ENCODE measurements around the gene BMX. TPM values are rescaled to one million over a fixed set of nuclear protein-coding genes. Genes with fewer than 3 reads are reported as not detected.

The BMX gene
- not detected in 2 replicates for total RNA-seq (2014; rRNA removed; shearing (Covaris generic))

DNA sequence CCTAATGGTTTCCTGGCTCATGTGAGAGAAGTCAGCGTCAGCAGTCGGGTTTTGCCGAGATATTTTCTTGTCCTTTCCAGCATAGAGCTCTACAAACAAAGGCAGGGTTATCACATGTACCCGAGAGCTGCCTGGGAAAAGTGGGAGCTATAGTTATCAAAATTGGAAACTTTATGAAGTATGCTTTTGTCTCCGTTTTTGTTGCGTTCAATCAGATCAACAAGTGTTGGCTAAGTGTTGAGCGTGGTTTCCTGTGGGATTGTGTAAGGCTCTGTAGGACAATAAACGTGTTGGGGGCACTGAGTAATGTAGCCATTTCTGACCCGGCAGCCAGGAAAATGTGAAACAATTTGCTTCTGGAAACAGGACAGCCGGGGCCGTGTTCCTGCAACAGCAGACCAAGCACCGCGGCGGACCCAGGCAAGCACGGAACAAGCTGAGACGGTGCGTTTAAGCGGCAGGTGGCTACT lies at the start of gene BMX:
Gene BMX, plus strand, starts transcription at position 311 of the 470 bp plus-strand sequence. CDS start 7,547 bp downstream, outside the sequence.
- DNase-seq (ENCODE audit: low spot score), result no peak
- in situ Hi-C loops (cut with HindIII; ENCODE audit: low sequenced_read_pairs), result no loop called here

DNA sequence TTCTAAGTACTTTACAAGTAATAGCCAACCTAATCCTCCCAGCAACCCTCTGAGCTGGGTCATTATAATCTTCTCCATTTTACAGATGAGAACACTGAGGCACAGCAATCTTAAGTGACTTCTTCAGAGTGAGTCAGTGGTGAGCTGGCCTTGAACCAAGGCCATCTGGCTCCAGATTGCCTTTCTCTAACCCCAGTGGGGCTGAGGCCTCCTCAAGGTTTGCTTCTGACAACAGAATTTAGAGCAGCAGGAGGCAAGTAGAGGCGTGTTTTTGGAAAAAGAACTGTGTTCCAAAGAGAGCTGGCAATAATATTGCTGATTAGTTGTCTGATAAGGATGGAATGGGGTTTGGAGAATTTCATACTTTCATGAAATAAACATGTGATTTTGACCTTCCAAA lies 48.7 kb upstream of the BMX start:
- in situ Hi-C loops (cut with HindIII; ENCODE audit: low sequenced_read_pairs), result no loop called here
- DNase-seq (ENCODE audit: low spot score), result no peak

DNA sequence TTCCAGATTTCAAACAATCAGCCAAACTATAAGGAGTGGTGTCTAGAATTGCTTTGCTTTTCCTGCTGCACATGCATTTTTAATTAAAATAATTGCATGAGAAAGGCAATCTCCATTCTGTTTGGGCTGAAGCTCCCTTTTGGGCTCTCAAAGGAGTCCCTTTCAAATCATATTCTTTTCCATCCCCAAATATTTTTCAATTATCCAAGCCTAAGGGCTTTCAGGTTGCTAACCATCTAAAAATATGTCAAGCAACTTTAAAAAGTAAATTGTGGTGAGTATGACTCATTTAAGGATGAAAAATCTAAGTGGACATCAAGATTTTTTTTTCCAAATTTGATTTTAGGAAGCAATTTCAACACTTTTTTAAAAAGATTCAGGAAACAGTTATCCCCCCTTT lies 35.9 kb upstream of the BMX start:
- in situ Hi-C loops (cut with HindIII; ENCODE audit: low sequenced_read_pairs), result no loop called here
- DNase-seq (ENCODE audit: low spot score), result no peak

DNA sequence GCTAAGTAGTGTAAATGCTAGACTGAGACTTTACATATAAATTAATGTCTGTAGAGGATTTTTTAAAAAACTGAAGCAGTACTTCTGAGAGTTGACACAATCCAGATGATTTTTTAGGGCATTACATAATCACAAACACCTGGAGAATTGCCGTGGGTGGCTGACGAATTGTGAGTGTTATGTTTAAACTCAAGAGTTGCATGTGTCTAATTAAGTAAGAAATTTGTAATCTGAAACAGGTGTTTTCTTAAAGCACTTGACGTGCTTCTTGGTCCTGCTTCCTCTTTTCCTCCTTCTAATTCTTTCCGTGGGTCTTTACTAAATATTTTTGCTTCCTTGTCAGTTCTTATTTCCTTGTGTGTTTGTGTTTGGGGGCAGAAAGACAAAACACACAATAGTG lies 35.3 kb upstream of the BMX start:
- no peak for DNase-seq (ENCODE audit: low spot score)
- in situ Hi-C loops (cut with HindIII; ENCODE audit: low sequenced_read_pairs), result no loop called here

DNA sequence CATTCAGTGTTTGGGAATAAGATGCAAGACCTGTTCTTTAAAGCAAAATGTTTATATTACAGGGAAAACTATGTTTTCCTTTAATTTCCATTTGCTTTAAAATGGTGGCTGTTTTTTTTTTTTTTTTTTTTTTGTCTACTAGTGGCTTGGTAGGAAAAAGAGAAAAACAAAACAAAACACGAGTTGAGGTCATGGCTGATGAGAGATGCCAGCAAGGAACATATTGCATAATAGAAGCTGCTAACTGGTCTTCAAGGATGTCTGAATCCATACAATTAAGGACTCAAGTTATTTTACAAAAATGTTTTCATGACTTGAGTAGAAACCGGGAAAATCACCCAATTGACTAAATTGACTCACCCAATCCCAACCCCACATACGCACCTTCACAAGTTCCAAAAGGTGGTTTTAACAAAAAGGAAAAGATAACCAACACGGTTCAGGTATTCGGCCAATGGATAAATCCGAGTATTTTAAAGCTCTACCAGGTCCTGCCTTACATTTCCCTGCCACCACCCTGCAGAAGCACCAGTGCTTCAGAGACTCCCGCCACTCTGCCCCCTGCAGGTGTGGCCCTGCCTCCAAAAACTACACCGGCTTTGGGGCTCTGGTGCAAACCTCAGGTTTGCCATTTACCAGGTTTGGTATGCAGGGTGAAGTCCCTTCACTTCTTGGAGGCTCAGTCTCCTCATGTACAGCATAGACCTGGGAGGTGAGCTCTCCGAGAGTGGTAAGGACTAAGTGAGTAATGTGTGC lies 34.5 kb upstream of the BMX start:
- in situ Hi-C loops (cut with HindIII; ENCODE audit: low sequenced_read_pairs), result no loop called here
- no peak for DNase-seq (ENCODE audit: low spot score)

DNA sequence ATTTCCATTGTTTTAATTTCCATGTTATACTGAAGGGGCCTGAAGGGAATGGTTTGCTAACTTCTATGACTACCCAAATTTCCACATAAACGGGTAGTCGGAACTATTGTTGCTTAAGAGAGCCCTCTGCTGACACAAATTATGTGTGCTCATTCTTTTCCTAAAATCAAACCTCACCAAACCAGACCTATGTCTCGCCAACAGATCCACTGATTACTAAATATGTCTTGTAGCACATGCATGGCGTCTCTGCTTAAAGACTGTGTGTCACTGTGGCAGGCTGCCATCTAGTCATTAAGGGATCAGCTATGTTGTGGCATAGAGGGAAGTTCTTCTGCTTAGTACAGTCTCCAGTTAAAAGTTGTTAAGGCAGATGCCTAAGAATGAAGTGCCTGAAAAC lies 32.6 kb upstream of the BMX start:
- DNase-seq (ENCODE audit: low spot score), result peak; percentile 33
- in situ Hi-C loops (cut with HindIII; ENCODE audit: low sequenced_read_pairs), result no loop called here

DNA sequence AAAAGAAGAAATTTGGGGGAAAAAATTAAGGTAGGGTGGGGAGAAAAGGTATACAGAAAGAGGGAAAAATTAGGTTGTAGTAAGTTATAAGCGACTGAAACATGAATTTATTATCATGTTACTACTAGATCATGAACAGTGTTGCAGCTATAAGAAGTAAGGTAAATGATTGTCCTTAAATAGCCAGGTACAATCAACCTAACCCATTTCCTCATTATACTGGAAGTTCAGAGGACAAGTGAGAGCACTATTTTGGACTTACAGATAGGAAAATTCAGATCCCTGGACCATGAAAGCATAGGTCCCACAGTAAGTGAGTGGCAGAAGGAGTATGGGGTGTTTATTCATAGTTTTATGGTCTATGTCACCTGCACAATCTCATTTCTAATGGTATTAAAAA lies 31.0 kb upstream of the BMX start:
- DNase-seq (ENCODE audit: low spot score), result no peak
- in situ Hi-C loops (cut with HindIII; ENCODE audit: low sequenced_read_pairs), result no loop called here

DNA sequence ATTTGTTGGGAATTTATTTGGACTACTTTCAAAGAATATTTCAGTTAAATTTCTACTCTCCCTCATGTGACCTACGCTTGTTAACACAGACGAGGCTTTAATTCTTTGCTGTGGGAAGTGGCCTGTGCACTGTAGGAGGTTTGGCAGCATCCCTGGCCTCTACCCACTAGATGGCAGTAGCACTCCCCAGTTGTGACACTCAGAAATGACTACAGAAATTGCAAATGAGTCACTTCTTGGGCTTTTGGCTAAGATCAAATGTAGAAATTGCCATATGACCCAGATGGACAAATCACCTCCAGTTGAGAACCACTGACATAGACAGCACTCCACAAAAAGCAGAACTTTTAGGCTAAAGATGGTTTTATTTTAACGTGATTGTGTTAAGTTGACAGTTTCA lies 29.6 kb upstream of the BMX start:
- peak; percentile 61 for DNase-seq (ENCODE audit: low spot score)
- in situ Hi-C loops (cut with HindIII; ENCODE audit: low sequenced_read_pairs), result no loop called here

DNA sequence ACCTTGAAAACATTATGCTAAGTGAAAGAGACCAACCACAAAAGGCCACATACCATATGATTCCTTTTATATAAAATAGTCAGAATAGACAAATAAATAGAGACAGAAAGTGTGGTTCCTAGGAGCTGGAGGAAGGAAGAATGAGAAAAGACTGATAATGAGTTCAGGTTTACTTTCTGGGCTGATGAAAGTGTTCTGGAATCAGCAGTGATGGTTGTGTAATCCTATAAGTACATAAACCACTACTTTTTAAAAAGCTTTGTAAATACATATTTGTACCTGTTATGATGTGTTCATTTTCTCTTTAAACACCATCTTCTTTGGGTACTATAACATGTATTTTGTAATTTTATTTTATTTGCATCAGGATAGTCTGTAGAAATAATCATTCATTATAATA lies 28.1 kb upstream of the BMX start:
- DNase-seq (ENCODE audit: low spot score), result no peak
- in situ Hi-C loops (cut with HindIII; ENCODE audit: low sequenced_read_pairs), result no loop called here

DNA sequence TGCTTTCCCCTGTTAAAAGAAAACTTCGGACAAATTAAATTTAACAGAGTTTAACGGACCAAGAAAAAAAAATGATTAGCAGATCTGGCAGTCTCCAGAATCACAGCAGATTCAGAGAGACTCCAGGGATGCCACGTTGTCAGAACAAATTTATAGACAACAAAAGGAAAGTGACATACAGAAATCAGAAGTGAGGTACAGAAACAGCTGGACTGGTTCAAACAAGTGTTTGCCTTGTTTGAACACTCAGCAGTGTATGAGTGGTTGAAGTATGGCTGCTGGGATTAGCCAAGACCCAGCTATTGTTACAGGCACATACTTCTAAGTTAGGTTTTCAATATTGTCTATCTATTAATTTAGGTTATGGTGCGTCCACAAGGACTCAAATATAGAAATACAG lies 26.6 kb upstream of the BMX start:
- no peak for DNase-seq (ENCODE audit: low spot score)
- in situ Hi-C loops (cut with HindIII; ENCODE audit: low sequenced_read_pairs), result no loop called here

DNA sequence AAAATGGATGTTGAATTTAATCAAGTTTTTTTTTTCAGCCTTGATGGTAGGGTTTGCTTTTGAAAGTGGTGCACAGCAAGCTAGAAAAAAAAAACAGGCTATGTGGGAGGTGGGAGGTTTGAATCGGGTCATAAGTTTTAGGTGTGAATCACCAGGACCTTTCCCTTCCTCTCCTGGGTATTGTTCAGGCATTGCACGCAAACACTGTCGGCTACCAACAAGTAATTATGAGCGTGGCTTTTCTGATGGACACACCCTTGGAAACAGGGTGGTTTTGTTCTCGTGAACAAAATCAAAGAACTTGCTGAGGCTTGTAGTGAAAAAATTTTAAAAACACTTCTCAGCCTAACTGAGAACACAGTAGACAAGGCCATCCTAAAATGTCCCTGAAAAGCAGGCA lies 25.6 kb upstream of the BMX start:
- DNase-seq (ENCODE audit: low spot score), result no peak
- in situ Hi-C loops (cut with HindIII; ENCODE audit: low sequenced_read_pairs), result no loop called here

DNA sequence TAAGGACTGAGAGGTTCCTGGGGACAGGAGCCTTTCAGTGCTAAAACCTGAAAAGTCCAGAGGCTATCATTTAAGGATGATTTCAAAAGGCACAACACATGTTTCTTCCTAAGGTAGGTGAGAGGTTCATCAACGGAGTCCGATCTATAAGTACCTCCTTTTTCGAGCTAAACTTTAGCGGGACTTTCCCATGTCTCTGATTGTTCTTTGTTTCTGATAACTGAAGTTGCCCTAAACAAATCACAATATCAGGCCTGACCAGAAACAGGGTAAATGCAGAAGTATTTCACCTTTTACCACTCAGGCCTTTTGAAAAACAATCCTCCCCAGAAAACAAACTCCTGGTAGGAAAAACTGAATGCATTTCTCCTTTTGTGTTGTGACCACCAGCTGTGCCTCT lies 25.1 kb upstream of the BMX start:
- no peak for DNase-seq (ENCODE audit: low spot score)
- in situ Hi-C loops (cut with HindIII; ENCODE audit: low sequenced_read_pairs), result no loop called here

DNA sequence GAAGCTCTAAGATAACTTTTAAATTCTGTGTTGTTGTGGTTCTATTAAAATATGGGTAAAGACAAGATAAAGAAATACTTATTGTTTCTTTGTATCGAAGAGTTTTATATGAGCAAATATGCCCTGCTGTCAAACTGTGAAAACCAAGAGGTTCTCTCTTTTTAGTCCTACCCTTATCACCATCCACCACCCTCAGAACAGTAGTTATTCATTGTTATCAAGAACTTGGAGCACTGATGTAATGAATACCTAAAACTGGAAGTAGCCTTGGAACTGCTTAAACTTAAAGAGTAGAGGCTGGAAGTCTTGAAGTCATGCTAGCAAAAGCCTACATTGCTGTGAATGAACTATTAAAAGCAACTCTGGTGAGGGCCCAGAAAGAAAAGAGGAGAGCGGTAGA lies 16.7 kb upstream of the BMX start:
- in situ Hi-C loops (cut with HindIII; ENCODE audit: low sequenced_read_pairs), result no loop called here
- no peak for DNase-seq (ENCODE audit: low spot score)

DNA sequence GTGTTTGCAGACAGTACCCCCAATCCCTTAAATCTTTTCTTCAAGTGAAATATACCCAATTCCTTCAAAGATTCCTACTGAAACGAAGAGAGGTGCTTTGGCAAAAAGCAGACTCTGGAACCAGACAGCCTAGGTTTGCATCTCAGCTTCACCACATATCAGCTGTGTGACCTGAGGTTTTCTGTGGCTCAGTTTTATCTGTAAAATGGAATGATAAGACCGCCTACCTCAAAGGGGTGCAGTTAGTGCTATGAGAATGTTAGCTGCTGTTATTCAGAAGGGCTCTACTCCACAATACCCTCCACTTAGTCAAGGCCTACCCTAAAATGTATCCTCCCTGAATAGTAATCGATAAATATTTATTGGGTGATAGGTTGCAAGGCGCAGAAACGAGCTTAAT lies 8.1 kb upstream of the BMX start:
- in situ Hi-C loops (cut with HindIII; ENCODE audit: low sequenced_read_pairs), result no loop called here
- no peak for DNase-seq (ENCODE audit: low spot score)

DNA sequence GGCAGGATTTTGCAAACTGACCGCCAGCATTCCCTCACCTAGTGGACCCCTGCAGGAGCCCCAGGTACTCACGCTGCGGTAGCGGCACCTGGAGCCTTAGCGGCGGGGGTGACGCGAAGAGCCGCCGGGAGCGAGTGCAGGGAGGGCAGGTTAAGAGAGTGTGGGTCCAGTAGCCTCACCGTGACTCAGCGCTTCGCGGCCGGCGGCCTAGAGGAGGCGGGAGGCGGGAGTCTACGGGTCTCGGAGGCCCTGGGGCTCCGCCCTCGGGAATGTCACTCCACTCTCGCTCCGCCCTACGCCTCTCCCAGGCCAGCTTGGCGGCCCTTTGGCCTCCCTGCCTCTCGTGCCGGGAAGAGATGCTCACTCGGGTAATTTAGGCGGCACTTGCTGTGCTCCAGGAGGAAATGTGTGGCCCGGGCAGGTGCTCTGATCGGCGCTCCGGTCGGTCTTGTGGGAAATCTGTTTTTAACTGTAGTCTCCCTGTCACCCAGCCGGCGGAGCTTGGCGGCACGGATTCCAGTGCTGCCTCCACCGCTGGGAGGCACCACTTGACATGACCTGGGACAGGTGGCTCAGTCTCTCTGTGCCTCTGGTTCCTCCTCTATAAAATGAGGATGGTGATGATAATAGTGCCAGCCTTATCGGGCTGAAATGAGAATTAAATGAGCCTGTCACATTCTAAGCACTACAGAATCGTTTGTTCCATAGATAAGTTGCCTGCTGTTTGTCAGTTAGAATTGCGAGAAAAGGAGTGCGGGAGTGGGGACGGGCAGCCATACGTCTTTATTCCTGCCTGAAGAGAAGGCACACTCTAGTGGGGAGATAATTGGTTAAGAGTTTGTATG lies 7.3 kb upstream of the BMX start, which contains the start of gene PIR:
Gene PIR, minus strand, starts transcription at position 216 of the 845 bp plus-strand sequence. CDS start 2,076 bp downstream, outside the sequence.
- peak; percentile 88 for DNase-seq (ENCODE audit: low spot score)
- in situ Hi-C loops (cut with HindIII; ENCODE audit: low sequenced_read_pairs), result no loop called here

DNA sequence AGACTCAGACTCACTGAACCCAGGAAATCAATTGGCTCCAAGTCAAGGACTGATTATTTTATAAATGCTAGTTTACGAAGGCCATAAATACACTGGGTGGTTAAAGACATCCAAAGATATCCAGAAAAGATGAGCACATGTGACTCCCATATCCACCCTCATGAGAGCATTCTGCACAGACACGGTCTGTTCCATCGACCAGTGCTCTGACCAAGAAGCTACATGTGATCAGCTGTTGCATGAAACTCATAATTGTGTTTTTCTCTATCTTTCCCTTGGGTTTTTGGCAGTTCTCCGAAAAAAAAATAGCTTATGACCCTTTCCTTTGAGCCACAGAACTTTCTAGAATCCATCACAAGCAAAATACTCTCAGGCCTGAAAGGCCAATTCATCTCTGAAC lies 4.8 kb upstream of the BMX start:
- no peak for DNase-seq (ENCODE audit: low spot score)
- in situ Hi-C loops (cut with HindIII; ENCODE audit: low sequenced_read_pairs), result no loop called here

DNA sequence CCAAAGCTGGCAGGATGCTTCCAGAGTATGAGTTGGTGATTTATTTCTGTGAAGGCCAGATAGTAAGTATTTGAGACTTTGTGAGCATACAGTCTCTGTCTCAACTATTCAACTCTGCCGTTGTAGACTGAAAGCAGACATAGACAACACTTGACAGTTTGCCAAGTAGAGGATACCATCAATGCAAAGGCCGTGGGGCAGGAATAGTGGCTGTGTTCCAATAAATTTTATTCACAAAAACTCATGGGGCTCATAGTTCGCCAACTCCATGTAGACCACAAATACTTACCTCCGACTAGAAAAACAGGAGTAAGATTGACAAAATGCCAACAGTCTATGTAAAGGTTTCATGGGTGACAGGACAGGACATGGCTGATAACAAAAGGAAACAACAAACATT lies 3.8 kb upstream of the BMX start:
- peak; percentile 0 for DNase-seq (ENCODE audit: low spot score)

DNA sequence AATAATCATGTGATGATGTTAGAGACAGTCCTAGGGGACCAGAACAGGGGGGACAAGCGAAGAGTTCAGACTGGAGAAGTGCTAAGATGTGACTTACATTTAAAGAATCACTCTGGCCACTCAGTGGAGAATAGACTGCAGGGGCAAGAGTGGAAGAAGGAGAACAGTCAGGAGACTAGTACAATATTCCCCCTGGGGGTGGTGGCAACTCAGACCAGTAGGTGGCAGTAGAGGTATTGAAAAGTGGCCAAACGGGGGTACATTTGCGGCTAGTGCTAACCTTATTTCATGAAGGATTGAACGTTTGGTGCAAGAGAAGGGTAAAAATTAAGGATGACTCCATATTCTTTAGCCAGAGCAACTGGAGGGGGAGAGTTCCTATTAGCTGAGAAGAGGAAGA lies 2.7 kb upstream of the BMX start:
- in situ Hi-C loops (cut with HindIII; ENCODE audit: low sequenced_read_pairs), result no loop called here
- peak; percentile 3 for DNase-seq (ENCODE audit: low spot score)

More for the DNA sequence above, 3.8 kb upstream of the BMX start:
- in situ Hi-C loops (cut with HindIII; ENCODE audit: low sequenced_read_pairs), result no loop called here

DNA sequence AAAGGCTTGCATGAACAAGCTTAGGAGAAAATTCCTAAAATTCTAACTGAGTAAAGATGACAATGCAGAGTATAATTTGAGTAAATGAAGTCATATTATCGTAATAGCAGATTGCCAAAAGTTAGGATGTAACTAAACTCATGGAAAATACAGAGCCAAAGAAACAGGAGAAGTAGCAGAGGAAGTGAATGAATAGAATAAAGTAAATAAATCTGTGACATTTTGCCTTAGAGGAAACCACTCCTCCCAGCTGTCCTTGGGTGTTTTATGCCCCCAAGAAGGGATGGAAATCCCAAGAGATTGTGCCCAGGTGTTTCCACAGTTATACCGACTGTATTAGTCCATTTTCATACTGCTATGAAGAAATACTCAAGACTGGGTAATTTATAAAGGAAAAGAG lies 1.9 kb upstream of the BMX start:
- no peak for DNase-seq (ENCODE audit: low spot score)
- in situ Hi-C loops (cut with HindIII; ENCODE audit: low sequenced_read_pairs), result no loop called here

DNA sequence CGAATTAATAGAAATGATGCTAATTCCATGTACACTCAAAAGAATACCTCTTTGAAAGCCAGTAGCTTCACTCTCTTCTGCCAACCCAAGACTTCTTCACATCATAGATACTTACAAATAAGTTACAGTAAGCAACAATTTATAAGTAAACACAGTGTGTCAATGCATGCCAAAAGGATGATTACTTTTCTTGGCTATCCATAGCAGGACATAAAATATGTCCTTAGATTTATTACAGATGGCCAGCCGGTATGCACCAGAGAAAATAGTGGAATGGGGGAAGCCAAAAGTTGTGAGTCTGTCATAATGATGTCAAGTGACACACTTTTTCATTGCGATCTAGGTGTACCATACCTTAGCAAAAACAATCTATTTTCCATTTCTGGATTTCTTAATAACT lies 631 bp upstream of the BMX start:
- DNase-seq (ENCODE audit: low spot score), result no peak
- in situ Hi-C loops (cut with HindIII; ENCODE audit: low sequenced_read_pairs), result no loop called here

All from G401 (cell line).